ENCODE results near the gene PFKFB1.

The PFKFB1 gene

DNA sequence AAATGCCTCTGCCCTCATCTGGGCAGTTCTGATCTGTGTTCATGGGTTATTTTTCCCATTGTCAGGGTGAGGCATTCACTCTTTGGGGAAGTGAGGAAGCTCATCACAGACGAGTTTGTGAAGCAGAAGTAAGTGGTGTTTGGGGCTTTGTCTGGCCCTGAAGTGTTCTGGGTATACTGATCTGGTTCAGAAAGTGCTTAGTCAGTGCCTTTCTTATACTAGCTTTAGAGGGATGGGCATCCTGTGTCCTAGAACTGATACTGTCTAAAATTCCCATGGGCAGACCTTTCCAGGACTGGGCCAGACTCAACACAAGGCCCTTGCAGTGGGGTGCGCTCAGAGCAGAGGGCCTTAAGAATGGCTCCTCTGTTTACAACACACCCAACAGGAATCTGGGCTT, 67.0 kb downstream of the PFKFB1 start:
- TF ChIP-seq, protein P1, sequence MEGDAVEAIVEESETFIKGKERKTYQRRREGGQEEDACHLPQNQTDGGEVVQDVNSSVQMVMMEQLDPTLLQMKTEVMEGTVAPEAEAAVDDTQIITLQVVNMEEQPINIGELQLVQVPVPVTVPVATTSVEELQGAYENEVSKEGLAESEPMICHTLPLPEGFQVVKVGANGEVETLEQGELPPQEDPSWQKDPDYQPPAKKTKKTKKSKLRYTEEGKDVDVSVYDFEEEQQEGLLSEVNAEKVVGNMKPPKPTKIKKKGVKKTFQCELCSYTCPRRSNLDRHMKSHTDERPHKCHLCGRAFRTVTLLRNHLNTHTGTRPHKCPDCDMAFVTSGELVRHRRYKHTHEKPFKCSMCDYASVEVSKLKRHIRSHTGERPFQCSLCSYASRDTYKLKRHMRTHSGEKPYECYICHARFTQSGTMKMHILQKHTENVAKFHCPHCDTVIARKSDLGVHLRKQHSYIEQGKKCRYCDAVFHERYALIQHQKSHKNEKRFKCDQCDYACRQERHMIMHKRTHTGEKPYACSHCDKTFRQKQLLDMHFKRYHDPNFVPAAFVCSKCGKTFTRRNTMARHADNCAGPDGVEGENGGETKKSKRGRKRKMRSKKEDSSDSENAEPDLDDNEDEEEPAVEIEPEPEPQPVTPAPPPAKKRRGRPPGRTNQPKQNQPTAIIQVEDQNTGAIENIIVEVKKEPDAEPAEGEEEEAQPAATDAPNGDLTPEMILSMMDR (IDR thresholded peaks at IDR 0.05; ENCODE audit: extremely low read depth, missing control alignments) = no peak
- DNase-seq (ENCODE audit: low spot score) = no peak

DNA sequence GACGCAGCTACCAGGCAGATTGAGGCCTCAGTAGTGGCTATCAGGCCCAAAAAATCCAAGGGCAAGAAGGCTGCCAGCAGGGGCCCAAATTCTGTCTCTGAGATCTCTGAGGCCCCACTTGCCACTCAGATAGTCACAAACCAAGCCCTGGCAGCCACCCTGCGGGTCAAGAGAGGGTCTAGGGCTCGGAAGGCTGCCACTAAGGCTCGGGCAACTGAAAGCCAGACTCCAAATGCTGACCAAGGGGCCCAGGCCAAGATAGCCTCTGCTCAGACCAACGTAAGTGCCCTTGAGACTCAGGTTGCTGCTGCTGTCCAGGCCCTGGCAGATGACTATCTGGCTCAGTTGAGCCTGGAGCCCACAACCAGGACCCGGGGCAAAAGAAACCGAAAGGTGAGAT, 70.6 kb downstream of the PFKFB1 start:
- TF ChIP-seq, protein P1 (IDR thresholded peaks at IDR 0.05; ENCODE audit: extremely low read depth, missing control alignments) = no peak
- DNase-seq (ENCODE audit: low spot score) = no peak

DNA sequence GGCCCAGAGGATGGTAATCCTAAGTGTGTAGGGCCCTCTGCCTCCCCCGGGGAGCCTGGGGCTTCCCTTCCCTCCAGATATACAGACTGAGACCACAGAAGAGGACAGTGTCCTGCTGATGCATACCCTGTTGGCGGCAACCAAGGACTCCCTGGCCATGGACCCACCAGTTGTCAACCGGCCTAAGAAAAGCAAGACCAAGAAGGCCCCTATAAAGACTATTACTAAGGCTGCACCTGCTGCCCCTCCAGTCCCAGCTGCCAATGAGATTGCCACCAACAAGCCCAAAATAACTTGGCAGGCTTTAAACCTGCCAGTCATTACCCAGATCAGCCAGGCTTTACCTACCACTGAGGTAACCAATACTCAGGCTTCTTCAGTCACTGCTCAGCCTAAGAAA, 71.4 kb downstream of the PFKFB1 start:
- DNase-seq (ENCODE audit: low spot score) = no peak
- TF ChIP-seq, protein P1 (IDR thresholded peaks at IDR 0.05; ENCODE audit: extremely low read depth, missing control alignments) = no peak

DNA sequence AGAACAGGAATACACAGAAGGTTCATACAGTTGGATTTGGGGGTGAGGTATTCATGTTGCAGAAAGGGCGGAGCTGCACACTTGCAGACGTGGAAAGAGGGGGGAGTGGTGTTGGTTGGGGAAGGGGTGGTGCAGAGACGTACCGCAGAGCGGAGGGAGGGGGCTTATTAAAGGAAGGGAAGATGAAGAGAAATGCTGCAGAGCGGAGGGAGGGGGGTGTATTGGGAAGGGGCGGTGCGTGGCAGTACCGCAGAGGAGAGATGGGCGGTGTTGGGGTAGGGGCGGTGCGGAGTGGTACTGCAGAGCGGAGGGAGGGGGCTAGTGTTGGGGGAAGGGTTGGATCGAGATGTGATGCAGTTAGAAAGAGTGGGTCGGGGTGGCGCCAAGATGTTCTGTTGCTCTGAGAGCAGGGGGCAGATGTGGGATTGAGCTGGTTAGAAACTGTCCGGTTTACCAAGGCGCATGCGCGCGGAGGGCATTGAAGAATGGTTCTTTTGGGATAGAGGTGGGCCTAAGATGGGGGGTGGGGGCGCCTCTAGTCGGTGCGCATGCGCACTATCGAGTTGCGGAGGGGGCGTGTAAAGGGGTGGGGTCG, 72.5 kb downstream of the PFKFB1 start:
- peak; percentile 73 for DNase-seq (ENCODE audit: low spot score)
- TF ChIP-seq, protein P1 (IDR thresholded peaks at IDR 0.05; ENCODE audit: extremely low read depth, missing control alignments) = no peak

DNA sequence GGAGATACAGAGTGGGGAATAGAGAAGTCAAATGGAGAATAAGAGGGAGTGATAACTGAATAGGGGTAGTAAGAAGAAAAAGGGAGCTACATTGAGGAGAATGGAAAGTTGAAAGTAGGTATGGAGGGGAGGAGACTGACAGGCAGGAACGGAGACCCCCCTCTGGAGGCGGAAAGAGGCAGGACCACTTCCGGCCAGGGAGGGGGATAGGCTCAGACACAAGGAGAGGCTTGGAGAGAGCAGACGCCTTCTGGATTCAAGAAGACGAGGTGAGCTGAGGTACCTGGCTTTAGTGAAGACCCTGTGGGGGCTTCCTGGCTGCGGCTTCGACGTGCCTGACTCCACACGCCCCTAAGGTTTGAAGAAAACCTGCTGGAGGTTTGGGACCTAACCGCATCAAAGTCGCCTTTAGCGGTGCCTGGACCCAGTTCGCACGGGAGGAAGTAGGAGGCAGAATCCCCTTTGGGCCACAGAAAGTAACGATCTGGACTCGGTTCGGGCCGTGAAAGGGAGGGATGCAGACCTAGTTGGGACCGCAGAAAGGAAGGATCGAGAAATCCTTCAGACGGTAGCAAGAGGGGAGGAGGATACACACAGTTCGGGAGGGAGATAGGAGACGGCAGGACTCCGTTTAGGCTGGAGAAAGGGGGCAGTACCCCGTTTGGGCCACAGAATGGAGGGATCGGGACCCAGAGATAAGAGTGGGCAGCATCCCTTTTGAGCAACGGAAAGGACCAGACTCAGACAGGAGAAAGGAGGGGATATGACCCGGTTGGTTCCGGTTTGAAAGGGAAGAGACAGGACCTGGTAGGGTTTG, 73.2 kb downstream of the PFKFB1 start, which contains the start of gene TRO:
TRO (plus strand) TSS at position 215 of the 817 bp plus-strand sequence. CDS start 1,423 bp downstream, outside the sequence.
- no peak for DNase-seq (ENCODE audit: low spot score)
- TF ChIP-seq, protein P1 (IDR thresholded peaks at IDR 0.05; ENCODE audit: extremely low read depth, missing control alignments) = no peak

DNA sequence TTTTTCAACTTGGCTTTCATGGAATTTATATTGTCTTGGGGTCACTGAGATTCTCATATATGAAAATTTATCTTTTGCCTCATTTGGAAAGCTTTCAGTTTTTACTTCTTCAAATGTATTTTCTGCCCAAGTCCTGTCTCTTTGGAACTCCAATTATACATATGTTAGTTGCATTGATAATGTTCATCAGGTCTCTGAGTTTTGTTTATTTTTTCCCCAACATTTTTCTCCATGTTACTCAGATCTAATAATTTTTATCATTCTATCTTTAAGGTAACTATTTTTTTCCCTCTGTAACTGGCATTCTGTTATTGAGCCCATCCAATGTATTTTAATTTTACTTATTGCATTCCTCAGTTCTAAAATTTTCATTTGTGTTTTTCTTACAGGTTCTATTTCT, 84.0 kb downstream of the PFKFB1 start:
- TF ChIP-seq, protein P1 (IDR thresholded peaks at IDR 0.05; ENCODE audit: extremely low read depth, missing control alignments) = no peak

DNA sequence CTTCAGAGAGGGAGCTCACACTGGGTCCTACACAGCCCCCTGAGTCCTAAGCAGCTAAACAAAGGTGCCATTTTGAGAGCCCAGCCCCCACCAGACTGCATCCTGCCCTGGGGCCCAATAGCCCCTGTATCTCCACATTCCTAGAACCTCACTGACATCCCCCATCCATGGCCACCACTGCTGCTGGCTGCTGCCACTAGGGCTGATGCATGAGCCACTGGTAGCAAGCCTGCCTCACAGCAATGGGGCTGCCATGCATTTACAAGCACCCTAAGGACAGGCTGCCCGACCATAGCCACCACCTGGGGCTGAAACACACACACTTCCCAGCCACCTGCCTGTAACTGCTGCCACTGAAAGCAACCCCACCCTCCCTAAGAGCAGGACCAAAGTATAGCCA, 99.8 kb downstream of the PFKFB1 start:
- no peak for DNase-seq (ENCODE audit: low spot score)
- TF ChIP-seq, protein P1 (IDR thresholded peaks at IDR 0.05; ENCODE audit: extremely low read depth, missing control alignments) = no peak

More for the DNA sequence above, 84.0 kb downstream of the PFKFB1 start:
- DNase-seq (ENCODE audit: low spot score) = no peak
